HCT116 (cell line): ENCODE measurements around the gene MACF1.

Source experiments
- ATF3 ChIP-seq: IDR thresholded peaks from 2 replicates; pipeline ENCODE4 v1.6.1; 2012
- CBX3 ChIP-seq: IDR thresholded peaks from 2 replicates; pipeline ENCODE4 v1.6.1; 2012; ENCODE audit warnings: low read depth
- CEBPB ChIP-seq: IDR thresholded peaks from 2 replicates; pipeline ENCODE4 v1.6.1; 2012; ENCODE audit warnings: low read depth
- CTCF ChIP-seq, 3 experiments: fragments of 200-600 bp in 1 of 3; sonication (generic) in 1 of 3; IDR thresholded peaks in 2 of 3; conservative IDR thresholded peaks in 1 of 3; 2 replicates each; pipeline ENCODE4 v1.5.1; 2012 to 2017; ENCODE audit warnings: low read depth in 2 of 3, low read length in 2 of 3, antibody characterized with exemption in 1 of 3, borderline replicate concordance in 1 of 3, control low read depth in 1 of 3, mild to moderate bottlenecking in 1 of 3, mixed read lengths in 1 of 3, mixed run types in 1 of 3, moderate library complexity in 1 of 3; ENCODE audit not compliant: insufficient read depth in 1 of 3
- EGR1 ChIP-seq: IDR thresholded peaks from 2 replicates; pipeline ENCODE4 v1.6.1; 2012; ENCODE audit warnings: low read depth
- EZH2 ChIP-seq: fragments of 200-600 bp; sonication (generic); IDR thresholded peaks from 2 replicates; pipeline ENCODE4 v1.6.1; 2017; ENCODE audit warnings: antibody characterized with exemption, mixed run types
- EZH2phosphoT487 ChIP-seq: fragments of 200-600 bp; IDR thresholded peaks from 2 replicates; pipeline ENCODE4 v1.6.1; 2018; ENCODE audit warnings: antibody characterized with exemption, borderline replicate concordance
- MAX ChIP-seq: IDR thresholded peaks from 2 replicates; pipeline ENCODE4 v1.6.1; 2012
- POLR2A ChIP-seq: IDR thresholded peaks from 2 replicates; pipeline ENCODE4 v1.7.0; 2011; ENCODE audit warnings: borderline replicate concordance; ENCODE audit not compliant: insufficient read depth, insufficient read length; ENCODE audit errors: extremely low read depth
- POLR2AphosphoS5 ChIP-seq: IDR thresholded peaks from 2 replicates; pipeline ENCODE4 v1.6.1; 2011; ENCODE audit warnings: mild to moderate bottlenecking, low read depth, low read length, moderate library complexity
- RAD21 ChIP-seq: IDR thresholded peaks from 2 replicates; pipeline ENCODE4 v1.6.1; 2012; ENCODE audit warnings: low read depth, mild to moderate bottlenecking
- YY1 ChIP-seq: IDR thresholded peaks from 2 replicates; pipeline ENCODE4 v1.6.1; 2011; ENCODE audit warnings: low read length, low read depth, moderate library complexity, mild to moderate bottlenecking; ENCODE audit not compliant: insufficient replicate concordance; ENCODE audit errors: extremely low read depth
- ZBTB33 ChIP-seq: IDR thresholded peaks from 2 replicates; pipeline ENCODE4 v1.6.1; 2011; ENCODE audit warnings: mild to moderate bottlenecking, low read length, moderate library complexity; ENCODE audit not compliant: insufficient replicate concordance; ENCODE audit errors: extremely low read depth
- ZNF274 ChIP-seq: fragments of 200-500 bp; sonication (Bioruptor generic); IDR thresholded peaks from 2 replicates; pipeline ENCODE4 v1.6.1; 2014; ENCODE audit warnings: mild to moderate bottlenecking, low read depth, low read length, inconsistent platforms

- TF ChIP-seq CTCF (IDR thresholded peaks at IDR 0.05 in 2 of 3, conservative IDR thresholded peaks at IDR 0.05 in 1 of 3; ENCODE audit: borderline replicate concordance in 1 of 3, insufficient read depth in 1 of 3, low read depth in 2 of 3, low read length in 2 of 3) (no peak), ZNF274 (no peak), EGR1 (no peak), EZH2 (no peak), RAD21 (no peak), POLR2A (no peak), MAX (no peak), YY1 (no peak), CBX3 (no peak), CEBPB (no peak), EZH2phosphoT487 (no peak), POLR2AphosphoS5 (no peak), ATF3 (no peak), ZBTB33 (no peak)
These were observed 87.9 kb downstream of the MACF1 start for GRCh38 chr1:39292401-39292800.
